ENCODE data around the gene IPMK.

IPMK gene

DNA sequence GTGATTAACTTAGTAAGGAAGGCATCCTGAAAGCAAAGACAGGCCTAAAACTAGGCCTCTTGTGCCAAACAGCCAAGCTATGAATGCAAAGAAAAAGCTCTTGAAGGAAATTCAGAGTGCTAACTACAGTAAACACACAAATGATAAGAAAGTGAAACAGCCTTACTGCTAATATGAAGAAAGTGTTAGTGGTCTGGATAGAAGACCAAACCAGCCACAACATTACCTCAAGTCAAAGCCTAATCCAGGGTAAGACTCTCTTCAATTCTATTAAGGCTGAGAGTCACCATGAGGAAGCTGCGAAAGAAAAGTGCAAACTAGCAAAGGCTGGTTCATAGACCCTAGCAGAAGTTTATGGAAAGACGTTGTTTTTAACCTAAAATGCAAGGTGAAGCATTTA is 66.0 kb downstream of the IPMK start:
- TF ChIP-seq CEBPB (IDR thresholded peaks at IDR 0.05): no peak
- no peak for TF ChIP-seq TEAD4 (IDR thresholded peaks at IDR 0.05)
- no peak for TF ChIP-seq YY1 (IDR thresholded peaks at IDR 0.05; ENCODE audit: low read depth)
- no peak for TF ChIP-seq EP300 (IDR thresholded peaks at IDR 0.05; ENCODE audit: borderline replicate concordance)
- TF ChIP-seq RAD21 (IDR thresholded peaks at IDR 0.05; ENCODE audit: low read depth): no peak
- TF ChIP-seq, protein P1, sequence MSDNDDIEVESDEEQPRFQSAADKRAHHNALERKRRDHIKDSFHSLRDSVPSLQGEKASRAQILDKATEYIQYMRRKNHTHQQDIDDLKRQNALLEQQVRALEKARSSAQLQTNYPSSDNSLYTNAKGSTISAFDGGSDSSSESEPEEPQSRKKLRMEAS (IDR thresholded peaks at IDR 0.05): no peak
- TF ChIP-seq FOXM1 (IDR thresholded peaks at IDR 0.05; ENCODE audit: borderline replicate concordance, low read depth): no peak
- TF ChIP-seq CREB1 (IDR thresholded peaks at IDR 0.05; ENCODE audit: low read depth): no peak
- TF ChIP-seq TCF12 (IDR thresholded peaks at IDR 0.05; ENCODE audit: low read depth): no peak
- TF ChIP-seq, protein P2, sequence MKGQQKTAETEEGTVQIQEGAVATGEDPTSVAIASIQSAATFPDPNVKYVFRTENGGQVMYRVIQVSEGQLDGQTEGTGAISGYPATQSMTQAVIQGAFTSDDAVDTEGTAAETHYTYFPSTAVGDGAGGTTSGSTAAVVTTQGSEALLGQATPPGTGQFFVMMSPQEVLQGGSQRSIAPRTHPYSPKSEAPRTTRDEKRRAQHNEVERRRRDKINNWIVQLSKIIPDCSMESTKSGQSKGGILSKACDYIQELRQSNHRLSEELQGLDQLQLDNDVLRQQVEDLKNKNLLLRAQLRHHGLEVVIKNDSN (IDR thresholded peaks at IDR 0.05): no peak
- no peak for TF ChIP-seq NFIC (IDR thresholded peaks at IDR 0.05)
- no peak for TF ChIP-seq EGR1 (IDR thresholded peaks at IDR 0.05)

DNA sequence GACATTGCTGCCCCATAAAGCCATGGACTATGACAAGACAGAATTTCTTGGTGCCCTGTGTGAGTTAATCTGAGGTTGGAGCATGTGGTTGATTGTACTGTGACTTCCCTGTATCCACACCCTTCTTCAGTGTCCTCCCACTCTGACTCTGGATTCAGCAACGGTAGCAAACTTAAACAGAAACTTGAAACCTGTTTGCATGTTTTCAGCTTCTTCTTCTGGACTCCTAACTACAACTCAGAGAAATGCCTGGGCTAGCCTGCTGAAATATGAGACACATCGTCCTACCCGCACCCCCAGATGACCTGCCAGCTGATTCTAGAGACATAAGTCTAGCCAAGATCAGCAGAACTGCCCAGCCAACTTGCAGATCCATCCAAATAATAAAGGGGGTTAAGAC is 78.4 kb downstream of the IPMK start:
- TF ChIP-seq, protein P1 (IDR thresholded peaks at IDR 0.05): no peak
- TF ChIP-seq EP300 (IDR thresholded peaks at IDR 0.05; ENCODE audit: borderline replicate concordance) (no peak), ZBTB7A (IDR thresholded peaks at IDR 0.05; ENCODE audit: low read depth) (no peak), RAD21 (IDR thresholded peaks at IDR 0.05; ENCODE audit: low read depth) (no peak)

DNA sequence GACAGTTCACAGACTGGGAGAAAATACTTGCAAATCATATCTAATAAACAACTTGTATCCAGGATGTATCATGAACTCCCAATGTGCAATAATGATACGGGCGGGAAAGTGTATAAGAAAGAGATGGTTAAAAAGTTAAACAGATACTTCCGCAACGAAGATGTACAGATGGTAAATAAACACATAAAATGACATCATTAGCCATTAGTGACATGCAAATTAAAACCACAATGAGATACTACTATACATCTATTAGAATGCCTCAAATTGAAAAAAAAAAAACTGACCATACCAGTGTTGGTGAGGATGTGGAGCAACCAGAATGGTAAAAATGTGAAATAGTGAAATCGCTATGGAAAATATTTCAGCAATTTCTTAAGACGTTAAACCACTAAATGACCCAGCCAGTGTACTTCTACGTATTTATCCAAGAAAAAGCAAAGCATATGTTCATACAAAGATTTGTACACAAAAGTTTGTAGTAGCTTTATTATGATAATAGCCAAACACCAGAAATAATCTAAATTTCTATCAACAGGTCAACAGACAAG is 83.5 kb downstream of the IPMK start:
- TF ChIP-seq FOXM1 (IDR thresholded peaks at IDR 0.05; ENCODE audit: borderline replicate concordance, low read depth) (no peak), TEAD4 (IDR thresholded peaks at IDR 0.05) (no peak), YY1 (IDR thresholded peaks at IDR 0.05; ENCODE audit: low read depth) (no peak), TCF12 (IDR thresholded peaks at IDR 0.05; ENCODE audit: low read depth) (no peak), RAD21 (IDR thresholded peaks at IDR 0.05; ENCODE audit: low read depth) (no peak), ZBTB7A (IDR thresholded peaks at IDR 0.05; ENCODE audit: low read depth) (no peak), EGR1 (IDR thresholded peaks at IDR 0.05) (no peak), CEBPB (IDR thresholded peaks at IDR 0.05) (no peak)
- TF ChIP-seq, protein P3, sequence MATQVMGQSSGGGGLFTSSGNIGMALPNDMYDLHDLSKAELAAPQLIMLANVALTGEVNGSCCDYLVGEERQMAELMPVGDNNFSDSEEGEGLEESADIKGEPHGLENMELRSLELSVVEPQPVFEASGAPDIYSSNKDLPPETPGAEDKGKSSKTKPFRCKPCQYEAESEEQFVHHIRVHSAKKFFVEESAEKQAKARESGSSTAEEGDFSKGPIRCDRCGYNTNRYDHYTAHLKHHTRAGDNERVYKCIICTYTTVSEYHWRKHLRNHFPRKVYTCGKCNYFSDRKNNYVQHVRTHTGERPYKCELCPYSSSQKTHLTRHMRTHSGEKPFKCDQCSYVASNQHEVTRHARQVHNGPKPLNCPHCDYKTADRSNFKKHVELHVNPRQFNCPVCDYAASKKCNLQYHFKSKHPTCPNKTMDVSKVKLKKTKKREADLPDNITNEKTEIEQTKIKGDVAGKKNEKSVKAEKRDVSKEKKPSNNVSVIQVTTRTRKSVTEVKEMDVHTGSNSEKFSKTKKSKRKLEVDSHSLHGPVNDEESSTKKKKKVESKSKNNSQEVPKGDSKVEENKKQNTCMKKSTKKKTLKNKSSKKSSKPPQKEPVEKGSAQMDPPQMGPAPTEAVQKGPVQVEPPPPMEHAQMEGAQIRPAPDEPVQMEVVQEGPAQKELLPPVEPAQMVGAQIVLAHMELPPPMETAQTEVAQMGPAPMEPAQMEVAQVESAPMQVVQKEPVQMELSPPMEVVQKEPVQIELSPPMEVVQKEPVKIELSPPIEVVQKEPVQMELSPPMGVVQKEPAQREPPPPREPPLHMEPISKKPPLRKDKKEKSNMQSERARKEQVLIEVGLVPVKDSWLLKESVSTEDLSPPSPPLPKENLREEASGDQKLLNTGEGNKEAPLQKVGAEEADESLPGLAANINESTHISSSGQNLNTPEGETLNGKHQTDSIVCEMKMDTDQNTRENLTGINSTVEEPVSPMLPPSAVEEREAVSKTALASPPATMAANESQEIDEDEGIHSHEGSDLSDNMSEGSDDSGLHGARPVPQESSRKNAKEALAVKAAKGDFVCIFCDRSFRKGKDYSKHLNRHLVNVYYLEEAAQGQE (IDR thresholded peaks at IDR 0.05; ENCODE audit: low read depth): no peak
- TF ChIP-seq, protein P2 (IDR thresholded peaks at IDR 0.05): no peak
- TF ChIP-seq, protein P1 (IDR thresholded peaks at IDR 0.05): no peak

DNA sequence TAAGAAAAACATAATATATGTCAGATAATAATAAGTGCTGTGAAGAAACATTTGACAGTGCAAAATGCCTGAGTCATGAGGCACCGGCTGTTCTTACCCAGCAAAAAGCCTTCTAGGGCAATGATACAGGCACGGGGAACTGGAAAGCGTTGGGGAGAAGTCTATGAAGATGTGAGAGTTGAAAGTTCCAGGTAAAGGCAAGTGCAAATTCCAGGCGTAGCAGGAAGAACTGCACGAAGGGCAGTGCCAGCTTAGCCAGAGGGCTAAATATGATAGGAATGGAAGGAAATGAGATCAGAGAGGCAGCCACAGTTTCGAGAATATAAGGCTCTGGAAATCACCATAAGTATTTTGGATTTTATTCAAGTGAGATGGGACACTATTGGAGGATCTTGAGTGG is 87.0 kb downstream of the IPMK start:
- TF ChIP-seq, protein P1 (IDR thresholded peaks at IDR 0.05): no peak

DNA sequence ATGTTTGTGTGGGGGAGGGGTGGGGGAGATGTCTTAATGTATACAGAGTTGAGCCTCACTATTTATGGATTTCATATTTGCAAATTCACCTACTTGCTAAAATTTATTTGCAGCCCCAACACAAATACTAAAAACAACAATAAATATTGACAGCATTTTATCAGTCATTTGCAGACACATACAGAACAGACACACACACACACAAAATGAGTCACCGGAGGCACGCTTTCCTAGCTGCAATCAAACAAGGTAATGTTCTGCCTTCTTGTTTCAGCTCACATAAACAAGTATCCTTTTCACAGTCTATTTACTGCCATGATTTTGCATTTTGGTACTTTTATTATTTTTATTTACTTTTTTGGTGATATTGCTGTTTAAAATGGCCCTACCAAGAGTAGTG is 88.5 kb downstream of the IPMK start:
- TF ChIP-seq, protein P2 (IDR thresholded peaks at IDR 0.05): no peak
- TF ChIP-seq CEBPB (IDR thresholded peaks at IDR 0.05) (no peak), ZBTB7A (IDR thresholded peaks at IDR 0.05; ENCODE audit: low read depth) (no peak), CREB1 (IDR thresholded peaks at IDR 0.05; ENCODE audit: low read depth) (no peak), NFIC (IDR thresholded peaks at IDR 0.05) (no peak), TCF12 (IDR thresholded peaks at IDR 0.05; ENCODE audit: low read depth) (no peak), FOXM1 (IDR thresholded peaks at IDR 0.05; ENCODE audit: borderline replicate concordance, low read depth) (no peak), TEAD4 (IDR thresholded peaks at IDR 0.05) (no peak), YY1 (IDR thresholded peaks at IDR 0.05; ENCODE audit: low read depth) (no peak), RAD21 (IDR thresholded peaks at IDR 0.05; ENCODE audit: low read depth) (no peak), TAF1 (IDR thresholded peaks at IDR 0.05; ENCODE audit: low read depth) (no peak), EGR1 (IDR thresholded peaks at IDR 0.05) (no peak), EP300 (IDR thresholded peaks at IDR 0.05; ENCODE audit: borderline replicate concordance) (no peak)
- TF ChIP-seq, protein P1 (IDR thresholded peaks at IDR 0.05): no peak
- TF ChIP-seq, protein P3 (IDR thresholded peaks at IDR 0.05; ENCODE audit: low read depth): no peak

Measured in Ishikawa (cell line).